HEK293 (cell line): ENCODE measurements around the gene ZNF521.

Source experiments
- HOXA7 ChIP-seq: sonication (generic); formaldehyde crosslinking; IDR thresholded peaks from 2 replicates; pipeline ENCODE4 v1.8.1; 2022; ENCODE audit warnings: missing genetic modification reagents, borderline replicate concordance
- OSR2 ChIP-seq: fragments of 450-650 bp; formaldehyde crosslinking; IDR thresholded peaks from 2 replicates; pipeline ENCODE4 v1.5.1; 2016; ENCODE audit warnings: missing biosample characterization, missing genetic modification characterization
- ZNF184 ChIP-seq: fragments of 450-650 bp; IDR thresholded peaks from 2 replicates; pipeline ENCODE4 v1.5.1; 2018; ENCODE audit warnings: missing biosample characterization, mild to moderate bottlenecking, missing genetic modification characterization
- ZNF274 ChIP-seq, 2 experiments: fragments of 200-500 bp in 1 of 2; fragments of 450-650 bp in 1 of 2; sonication (Bioruptor generic) in 1 of 2; formaldehyde crosslinking in 1 of 2; IDR thresholded peaks; 2 replicates each; pipeline versions ENCODE4 v1.5.1 to v1.6.1; 2014 to 2016; ENCODE audit warnings: borderline replicate concordance in 1 of 2, inconsistent platforms in 1 of 2, low read length in 1 of 2, missing biosample characterization in 1 of 2, missing genetic modification characterization in 1 of 2
- ZNF324 ChIP-seq: fragments of 450-650 bp; formaldehyde crosslinking; IDR thresholded peaks from 2 replicates; pipeline ENCODE4 v1.5.1; 2016; ENCODE audit warnings: missing biosample characterization, missing genetic modification characterization
- ZNF529 ChIP-seq: fragments of 450-650 bp; formaldehyde crosslinking; IDR thresholded peaks from 2 replicates; pipeline ENCODE4 v1.5.1; 2017; ENCODE audit warnings: missing genetic modification characterization, missing biosample characterization; ENCODE audit not compliant: insufficient replicate concordance
- ZNF555 ChIP-seq: fragments of 450-650 bp; formaldehyde crosslinking; conservative IDR thresholded peaks from 2 replicates; pipeline ENCODE4 v1.5.1; 2017; ENCODE audit warnings: missing biosample characterization, mild to moderate bottlenecking, missing genetic modification characterization, inconsistent platforms
- ZNF792 ChIP-seq: fragments of 450-650 bp; formaldehyde crosslinking; IDR thresholded peaks from 2 replicates; pipeline ENCODE4 v1.5.1; 2016; ENCODE audit warnings: missing biosample characterization, missing genetic modification characterization
- TF ChIP-seq, protein P1 (sequence below): fragments of 450-650 bp; formaldehyde crosslinking; IDR thresholded peaks from 2 replicates; pipeline ENCODE4 v1.5.1; 2016; ENCODE audit warnings: missing biosample characterization, missing genetic modification characterization
- TF ChIP-seq, protein P2 (sequence below): IDR thresholded peaks from 2 replicates; pipeline ENCODE4 v1.6.1; 2011; ENCODE audit warnings: mild to moderate bottlenecking, low read depth, low read length, borderline replicate concordance
- TF ChIP-seq, protein P3 (sequence below): fragments of 450-650 bp; formaldehyde crosslinking; IDR thresholded peaks from 2 replicates; pipeline ENCODE4 v1.5.1; 2017; ENCODE audit warnings: missing biosample characterization, mild to moderate bottlenecking, missing genetic modification characterization, moderate library complexity
- TF ChIP-seq, protein P4 (sequence below): fragments of 450-650 bp; formaldehyde crosslinking; IDR thresholded peaks from 2 replicates; pipeline ENCODE4 v1.5.1; 2016; ENCODE audit warnings: missing biosample characterization, missing genetic modification characterization
- TF ChIP-seq, protein P5 (sequence below): fragments of 450-650 bp; formaldehyde crosslinking; IDR thresholded peaks from 2 replicates; pipeline ENCODE4 v1.5.1; 2017; ENCODE audit warnings: missing biosample characterization, missing genetic modification characterization

DNA sequence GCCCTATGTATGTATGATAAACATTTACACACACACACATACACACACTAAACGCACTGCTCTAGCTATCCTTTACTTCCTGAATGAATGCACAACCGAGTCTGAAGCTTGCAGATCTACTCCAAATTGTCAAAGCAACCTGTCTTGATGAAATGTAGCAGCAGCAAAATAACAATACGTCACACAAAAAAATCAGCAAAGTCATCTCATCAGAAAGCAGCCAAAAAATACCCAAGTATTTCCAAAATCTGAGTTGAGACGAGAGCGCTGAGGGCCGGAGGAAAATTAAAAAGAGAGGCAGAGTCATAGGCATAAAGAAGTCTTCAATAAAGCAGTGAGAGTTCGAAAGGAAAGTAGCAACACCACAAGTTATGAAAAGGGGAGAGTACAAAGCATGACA, 67.7 kb downstream of the ZNF521 start:
- TF ChIP-seq, protein P1, sequence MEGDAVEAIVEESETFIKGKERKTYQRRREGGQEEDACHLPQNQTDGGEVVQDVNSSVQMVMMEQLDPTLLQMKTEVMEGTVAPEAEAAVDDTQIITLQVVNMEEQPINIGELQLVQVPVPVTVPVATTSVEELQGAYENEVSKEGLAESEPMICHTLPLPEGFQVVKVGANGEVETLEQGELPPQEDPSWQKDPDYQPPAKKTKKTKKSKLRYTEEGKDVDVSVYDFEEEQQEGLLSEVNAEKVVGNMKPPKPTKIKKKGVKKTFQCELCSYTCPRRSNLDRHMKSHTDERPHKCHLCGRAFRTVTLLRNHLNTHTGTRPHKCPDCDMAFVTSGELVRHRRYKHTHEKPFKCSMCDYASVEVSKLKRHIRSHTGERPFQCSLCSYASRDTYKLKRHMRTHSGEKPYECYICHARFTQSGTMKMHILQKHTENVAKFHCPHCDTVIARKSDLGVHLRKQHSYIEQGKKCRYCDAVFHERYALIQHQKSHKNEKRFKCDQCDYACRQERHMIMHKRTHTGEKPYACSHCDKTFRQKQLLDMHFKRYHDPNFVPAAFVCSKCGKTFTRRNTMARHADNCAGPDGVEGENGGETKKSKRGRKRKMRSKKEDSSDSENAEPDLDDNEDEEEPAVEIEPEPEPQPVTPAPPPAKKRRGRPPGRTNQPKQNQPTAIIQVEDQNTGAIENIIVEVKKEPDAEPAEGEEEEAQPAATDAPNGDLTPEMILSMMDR (tag by site-specific recombination), result no peak
- TF ChIP-seq, protein P2, sequence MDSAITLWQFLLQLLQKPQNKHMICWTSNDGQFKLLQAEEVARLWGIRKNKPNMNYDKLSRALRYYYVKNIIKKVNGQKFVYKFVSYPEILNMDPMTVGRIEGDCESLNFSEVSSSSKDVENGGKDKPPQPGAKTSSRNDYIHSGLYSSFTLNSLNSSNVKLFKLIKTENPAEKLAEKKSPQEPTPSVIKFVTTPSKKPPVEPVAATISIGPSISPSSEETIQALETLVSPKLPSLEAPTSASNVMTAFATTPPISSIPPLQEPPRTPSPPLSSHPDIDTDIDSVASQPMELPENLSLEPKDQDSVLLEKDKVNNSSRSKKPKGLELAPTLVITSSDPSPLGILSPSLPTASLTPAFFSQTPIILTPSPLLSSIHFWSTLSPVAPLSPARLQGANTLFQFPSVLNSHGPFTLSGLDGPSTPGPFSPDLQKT, result no peak
- TF ChIP-seq, protein P3, sequence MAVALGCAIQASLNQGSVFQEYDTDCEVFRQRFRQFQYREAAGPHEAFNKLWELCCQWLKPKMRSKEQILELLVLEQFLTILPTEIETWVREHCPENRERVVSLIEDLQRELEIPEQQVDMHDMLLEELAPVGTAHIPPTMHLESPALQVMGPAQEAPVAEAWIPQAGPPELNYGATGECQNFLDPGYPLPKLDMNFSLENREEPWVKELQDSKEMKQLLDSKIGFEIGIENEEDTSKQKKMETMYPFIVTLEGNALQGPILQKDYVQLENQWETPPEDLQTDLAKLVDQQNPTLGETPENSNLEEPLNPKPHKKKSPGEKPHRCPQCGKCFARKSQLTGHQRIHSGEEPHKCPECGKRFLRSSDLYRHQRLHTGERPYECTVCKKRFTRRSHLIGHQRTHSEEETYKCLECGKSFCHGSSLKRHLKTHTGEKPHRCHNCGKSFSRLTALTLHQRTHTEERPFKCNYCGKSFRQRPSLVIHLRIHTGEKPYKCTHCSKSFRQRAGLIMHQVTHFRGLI, result no peak
- no peak for TF ChIP-seq ZNF792
- TF ChIP-seq, protein P4, sequence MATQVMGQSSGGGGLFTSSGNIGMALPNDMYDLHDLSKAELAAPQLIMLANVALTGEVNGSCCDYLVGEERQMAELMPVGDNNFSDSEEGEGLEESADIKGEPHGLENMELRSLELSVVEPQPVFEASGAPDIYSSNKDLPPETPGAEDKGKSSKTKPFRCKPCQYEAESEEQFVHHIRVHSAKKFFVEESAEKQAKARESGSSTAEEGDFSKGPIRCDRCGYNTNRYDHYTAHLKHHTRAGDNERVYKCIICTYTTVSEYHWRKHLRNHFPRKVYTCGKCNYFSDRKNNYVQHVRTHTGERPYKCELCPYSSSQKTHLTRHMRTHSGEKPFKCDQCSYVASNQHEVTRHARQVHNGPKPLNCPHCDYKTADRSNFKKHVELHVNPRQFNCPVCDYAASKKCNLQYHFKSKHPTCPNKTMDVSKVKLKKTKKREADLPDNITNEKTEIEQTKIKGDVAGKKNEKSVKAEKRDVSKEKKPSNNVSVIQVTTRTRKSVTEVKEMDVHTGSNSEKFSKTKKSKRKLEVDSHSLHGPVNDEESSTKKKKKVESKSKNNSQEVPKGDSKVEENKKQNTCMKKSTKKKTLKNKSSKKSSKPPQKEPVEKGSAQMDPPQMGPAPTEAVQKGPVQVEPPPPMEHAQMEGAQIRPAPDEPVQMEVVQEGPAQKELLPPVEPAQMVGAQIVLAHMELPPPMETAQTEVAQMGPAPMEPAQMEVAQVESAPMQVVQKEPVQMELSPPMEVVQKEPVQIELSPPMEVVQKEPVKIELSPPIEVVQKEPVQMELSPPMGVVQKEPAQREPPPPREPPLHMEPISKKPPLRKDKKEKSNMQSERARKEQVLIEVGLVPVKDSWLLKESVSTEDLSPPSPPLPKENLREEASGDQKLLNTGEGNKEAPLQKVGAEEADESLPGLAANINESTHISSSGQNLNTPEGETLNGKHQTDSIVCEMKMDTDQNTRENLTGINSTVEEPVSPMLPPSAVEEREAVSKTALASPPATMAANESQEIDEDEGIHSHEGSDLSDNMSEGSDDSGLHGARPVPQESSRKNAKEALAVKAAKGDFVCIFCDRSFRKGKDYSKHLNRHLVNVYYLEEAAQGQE (tag by site-specific recombination), result no peak
- TF ChIP-seq ZNF529, result no peak
- TF ChIP-seq ZNF555 (tag by site-specific recombination), result no peak
- TF ChIP-seq ZNF324 (tag by site-specific recombination), result no peak
- TF ChIP-seq, protein P5, sequence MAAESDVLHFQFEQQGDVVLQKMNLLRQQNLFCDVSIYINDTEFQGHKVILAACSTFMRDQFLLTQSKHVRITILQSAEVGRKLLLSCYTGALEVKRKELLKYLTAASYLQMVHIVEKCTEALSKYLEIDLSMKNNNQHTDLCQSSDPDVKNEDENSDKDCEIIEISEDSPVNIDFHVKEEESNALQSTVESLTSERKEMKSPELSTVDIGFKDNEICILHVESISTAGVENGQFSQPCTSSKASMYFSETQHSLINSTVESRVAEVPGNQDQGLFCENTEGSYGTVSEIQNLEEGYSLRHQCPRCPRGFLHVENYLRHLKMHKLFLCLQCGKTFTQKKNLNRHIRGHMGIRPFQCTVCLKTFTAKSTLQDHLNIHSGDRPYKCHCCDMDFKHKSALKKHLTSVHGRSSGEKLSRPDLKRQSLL (tag by site-specific recombination), result no peak
- no peak for TF ChIP-seq ZNF184
- TF ChIP-seq ZNF274 (IDR thresholded peaks at IDR 0.05; ENCODE audit: low read length), result no peak
- TF ChIP-seq ZNF274 (tag by site-specific recombination; IDR thresholded peaks at IDR 0.05; ENCODE audit: borderline replicate concordance), result no peak
- TF ChIP-seq HOXA7 (CRISPR knock-in tag), result no peak
- TF ChIP-seq OSR2 (tag by site-specific recombination), result no peak
